Prostate gland (tissue), 2 donors: ENCODE data around the gene NR1D1. TPM values are rescaled to one million over a fixed set of nuclear protein-coding genes. Genes with fewer than 3 reads are reported as not detected.

Experiments used
- DNase-seq: peaks from one replicate; pipeline ENCODE4 v3.0.0-alpha.2; 2019; ENCODE audit warnings: low spot score
- H3K27ac ChIP-seq, 2 donors: fragments of 200-600 bp; sonication (generic); 2 replicates each; pipeline ENCODE4 v1.5.1; 2017 to 2019
- H3K27me3 ChIP-seq: fragments of 200-600 bp; sonication (generic); replicated peaks from 2 replicates; pipeline ENCODE4 v1.5.1; 2019; ENCODE audit not compliant: insufficient read depth
- H3K36me3 ChIP-seq, 2 donors: fragments of 200-600 bp; sonication (generic); 1 replicate in 1 of 2; 2 replicates in 1 of 2; pipeline versions ENCODE4 v1.5.1 to v1.8.1; 2017 to 2019
- H3K4me1 ChIP-seq: fragments of 200-600 bp; sonication (generic); replicated peaks from 2 replicates; pipeline ENCODE4 v1.5.1; 2019
- H3K4me3 ChIP-seq, 2 donors: fragments of 200-600 bp; sonication (generic); 2 replicates each; pipeline ENCODE4 v1.5.1; 2017 to 2019
- H3K9me3 ChIP-seq: fragments of 200-600 bp; sonication (generic); 2 replicates; pipeline ENCODE4 v1.5.1; 2017
- CTCF ChIP-seq, 4 experiments: fragments of 200-600 bp in 2 of 4; fragments of 450-650 bp in 2 of 4; sonication (generic) in 2 of 4; IDR thresholded peaks; 1 replicate in 3 of 4; 2 replicates in 1 of 4; pipeline ENCODE4 v1.5.1; 2016 to 2019; ENCODE audit warnings: antibody characterized with exemption in 4 of 4, mild to moderate bottlenecking in 2 of 4, moderate library complexity in 2 of 4
- POLR2A ChIP-seq: fragments of 450-650 bp; IDR thresholded peaks from one replicate; pipeline ENCODE4 v1.6.1; 2016; ENCODE audit warnings: antibody characterized with exemption, mild to moderate bottlenecking
- POLR2AphosphoS5 ChIP-seq: sonication (generic); formaldehyde crosslinking; IDR thresholded peaks from one replicate; pipeline ENCODE4 v1.6.1; 2017; ENCODE audit warnings: antibody characterized with exemption
- WGBS: methylation state at CpG from one replicate; pipeline ENCODE4 v1.1.5; 2018; 5-methylcytosine and 5-hydroxymethylcytosine counted together
- intact Hi-C: fragments of 100-400 bp; cut with DNase I; formaldehyde crosslinking; loops from one replicate; pipeline ENCODE4 v1.14.2; 2022
- total RNA-seq, 2 donors: library from RNA; depleted of rRNA; stranded (reverse); fragments of >200 nt; gene quantifications; one replicate each; pipeline ENCODE4 v1.1.0, GENCODE V29; 2016

Gene NR1D1
- total RNA-seq, 2 donors from 2014 or later = 10.7 to 35.2 TPM

GRCh38 chr17:40124279-40125141, 24.1 kb upstream of the NR1D1 start:
- no peaks in the 10 kb centered on the region for H3K9me3 ChIP-seq
- H3K4me3 ChIP-seq = peak overlapping the region; percentile 100
- intact Hi-C loops = loop anchor here (5.0 kb wide), 1 partner anchor 218 kb away; no protein-coding TSS in a partner anchor
- H3K36me3 ChIP-seq = peaks cover 0 to 4% of the 10 kb centered on the region in 2 donors
- H3K27ac ChIP-seq = peak overlapping the region; percentile 100
- TF ChIP-seq CTCF (IDR thresholded peaks at IDR 0.05) = no peak
- no peak for TF ChIP-seq POLR2A
- TF ChIP-seq POLR2AphosphoS5 = no peak
- no peak for DNase-seq
- 2% methylated on average over 9 of the region's 9 CpGs for WGBS
- no peaks in the 10 kb centered on the region for H3K4me1 ChIP-seq
- H3K27me3 ChIP-seq = no peaks in the 10 kb centered on the region

GRCh38 chr17:40123811-40124114, 23.4 kb upstream of the NR1D1 start:
- H3K4me3 ChIP-seq = peak overlapping the region; percentile 100
- 0% methylated on average over 2 of the region's 2 CpGs for WGBS
- no peaks in the 10 kb centered on the region for H3K27me3 ChIP-seq
- H3K4me1 ChIP-seq = no peaks in the 10 kb centered on the region
- intact Hi-C loops = loop anchor here (5.0 kb wide), 1 partner anchor 219 kb away; no protein-coding TSS in a partner anchor
- H3K27ac ChIP-seq = peak overlapping the region; percentile 100
- H3K36me3 ChIP-seq = no peaks in the 10 kb centered on the region
- no peak for DNase-seq
- H3K9me3 ChIP-seq = no peaks in the 10 kb centered on the region
- TF ChIP-seq CTCF (IDR thresholded peaks at IDR 0.05) = no peak
- TF ChIP-seq POLR2A = no peak
- no peak for TF ChIP-seq POLR2AphosphoS5

GRCh38 chr17:40122999-40123810, 22.8 kb upstream of the NR1D1 start:
- Histone ChIP-seq H3K4me3 (peak overlapping the region; percentile 100), H3K9me3 (no peaks in the 10 kb centered on the region), H3K4me1 (no peaks in the 10 kb centered on the region), H3K27me3 (no peaks in the 10 kb centered on the region), H3K27ac (peak overlapping the region; percentile 100), H3K36me3 (no peaks in the 10 kb centered on the region)
- under 1% methylated on average over 31 of the region's 43 CpGs for WGBS
- no peak for TF ChIP-seq POLR2A
- TF ChIP-seq CTCF (IDR thresholded peaks at IDR 0.05) = peak in 2 of 4 experiments; percentile 15 to 35
- peak; percentile 59 for TF ChIP-seq POLR2AphosphoS5
- peak; percentile 49 for DNase-seq
- intact Hi-C loops = loop anchor here (5.0 kb wide), 1 partner anchor 219 kb away; no protein-coding TSS in a partner anchor

GRCh38 chr17:40122136-40122998, 22.0 kb upstream of the NR1D1 start:
- 2% methylated on average over 38 of the region's 97 CpGs for WGBS
- intact Hi-C loops = loop anchor here (5.0 kb wide), 1 partner anchor 220 kb away; no protein-coding TSS in a partner anchor
- Histone ChIP-seq H3K36me3 (no peaks in the 10 kb centered on the region), H3K27me3 (no peaks in the 10 kb centered on the region), H3K4me1 (no peaks in the 10 kb centered on the region), H3K27ac (peak overlapping the region; percentile 100), H3K4me3 (peak overlapping the region; percentile 100), H3K9me3 (no peaks in the 10 kb centered on the region)
- DNase-seq = peak; percentile 66
- TF ChIP-seq POLR2AphosphoS5 = no peak
- no peak for TF ChIP-seq POLR2A
- peak in 1 of 4 experiments; percentile 2 for TF ChIP-seq CTCF (IDR thresholded peaks at IDR 0.05)
